DND-41 (cell line): Measurements from ENCODE around the gene ACADM.

Experiments
- ATAC-seq: fragments of 200-7000 bp; cut with Tn5 transposase; 3 replicates; pipeline ENCODE4 v1.9.1; 2021; ENCODE audit warnings: low read depth; ENCODE audit not compliant: insufficient read depth
- DNase-seq: peaks from one replicate; pipeline ENCODE4 v3.0.0-alpha.2; 2020
- H2AFZ ChIP-seq: 2 replicates; pipeline ENCODE4 v1.6.0; 2012; ENCODE audit warnings: low read depth, low read length
- H3K27ac ChIP-seq: 2 replicates; pipeline ENCODE4 v1.5.1; 2012; ENCODE audit warnings: low read length, inconsistent platforms
- H3K27me3 ChIP-seq: fragments of 200-600 bp; sonication (generic); 2 replicates; pipeline ENCODE4 v1.6.0; 2012; ENCODE audit warnings: low read length, mild to moderate bottlenecking, inconsistent platforms; ENCODE audit not compliant: insufficient read depth, poor library complexity
- H3K36me3 ChIP-seq: 2 replicates; pipeline ENCODE4 v1.5.1; 2012; ENCODE audit warnings: low read length, inconsistent platforms; ENCODE audit not compliant: insufficient read depth
- H3K4me1 ChIP-seq: 2 replicates; pipeline ENCODE4 v1.5.1; 2012; ENCODE audit warnings: mild to moderate bottlenecking, low read length; ENCODE audit not compliant: insufficient read depth
- H3K4me2 ChIP-seq: 2 replicates; pipeline ENCODE4 v1.6.0; 2012; ENCODE audit warnings: mild to moderate bottlenecking, moderate library complexity, low read length, inconsistent platforms; ENCODE audit not compliant: insufficient read depth
- H3K4me3 ChIP-seq, 2 experiments: fragments of 200-600 bp in 1 of 2; shearing (Covaris generic) in 1 of 2; 2 replicates each; pipeline ENCODE4 v1.5.1; 2012 to 2016; ENCODE audit warnings: inconsistent platforms in 2 of 2, low read length in 2 of 2, mild to moderate bottlenecking in 2 of 2, low read depth in 1 of 2, moderate library complexity in 1 of 2
- H3K79me2 ChIP-seq: 2 replicates; pipeline ENCODE4 v1.6.0; 2012; ENCODE audit warnings: low read length, inconsistent platforms; ENCODE audit not compliant: insufficient read depth
- H3K9ac ChIP-seq: 2 replicates; pipeline ENCODE4 v1.6.0; 2012; ENCODE audit warnings: low read depth, mild to moderate bottlenecking, inconsistent platforms, low read length, moderate library complexity
- H3K9me3 ChIP-seq: 2 replicates; pipeline ENCODE4 v1.5.1; 2012; ENCODE audit warnings: low read length, moderate library complexity, mild to moderate bottlenecking, inconsistent platforms; ENCODE audit not compliant: insufficient read depth, severe bottlenecking
- H4K20me1 ChIP-seq: 2 replicates; pipeline ENCODE4 v1.6.0; 2012; ENCODE audit warnings: low read length; ENCODE audit not compliant: insufficient read depth
- EZH2 ChIP-seq: IDR thresholded peaks from 3 replicates; pipeline ENCODE4 v1.6.1; 2012; ENCODE audit warnings: borderline replicate concordance, low read depth, mild to moderate bottlenecking, moderate library complexity, low read length, inconsistent platforms; ENCODE audit not compliant: severe bottlenecking
- TF ChIP-seq, protein P1 (sequence below): IDR thresholded peaks from 2 replicates; pipeline ENCODE4 v1.5.1; 2012; ENCODE audit warnings: borderline replicate concordance, low read length, moderate library complexity, mild to moderate bottlenecking; ENCODE audit not compliant: poor library complexity, severe bottlenecking; ENCODE audit errors: extremely low read depth

The ACADM gene

DNA sequence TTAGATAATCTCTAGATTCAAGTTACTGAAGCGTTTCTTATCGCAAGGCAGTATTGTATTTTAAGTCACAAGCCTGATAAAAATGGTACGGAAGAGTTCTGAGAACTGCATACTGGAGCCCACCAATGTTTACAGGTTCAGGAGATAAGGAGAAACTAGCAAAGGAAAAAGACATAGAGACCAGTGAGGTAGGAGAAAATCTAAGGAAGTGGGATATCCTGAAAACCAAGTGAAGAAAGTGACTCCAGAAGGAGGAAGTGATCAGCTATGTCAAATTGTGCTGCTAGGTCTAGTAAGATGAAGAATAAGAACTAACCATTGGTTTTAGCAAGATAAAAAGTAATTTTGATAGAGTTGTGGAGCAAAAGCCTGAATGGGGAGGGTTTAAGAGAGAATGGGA, 31.0 kb upstream of the ACADM start:
- no peak for DNase-seq
- no peaks in the 10 kb centered on the region for H3K36me3 ChIP-seq
- H3K9ac ChIP-seq = no peak overlapping the region
- no peak overlapping the region for H3K27ac ChIP-seq
- H3K4me2 ChIP-seq = no peak overlapping the region
- no peak overlapping the region for H2AFZ ChIP-seq
- H3K79me2 ChIP-seq = no peaks in the 10 kb centered on the region
- no peaks in the 10 kb centered on the region for H4K20me1 ChIP-seq
- TF ChIP-seq, protein P1, sequence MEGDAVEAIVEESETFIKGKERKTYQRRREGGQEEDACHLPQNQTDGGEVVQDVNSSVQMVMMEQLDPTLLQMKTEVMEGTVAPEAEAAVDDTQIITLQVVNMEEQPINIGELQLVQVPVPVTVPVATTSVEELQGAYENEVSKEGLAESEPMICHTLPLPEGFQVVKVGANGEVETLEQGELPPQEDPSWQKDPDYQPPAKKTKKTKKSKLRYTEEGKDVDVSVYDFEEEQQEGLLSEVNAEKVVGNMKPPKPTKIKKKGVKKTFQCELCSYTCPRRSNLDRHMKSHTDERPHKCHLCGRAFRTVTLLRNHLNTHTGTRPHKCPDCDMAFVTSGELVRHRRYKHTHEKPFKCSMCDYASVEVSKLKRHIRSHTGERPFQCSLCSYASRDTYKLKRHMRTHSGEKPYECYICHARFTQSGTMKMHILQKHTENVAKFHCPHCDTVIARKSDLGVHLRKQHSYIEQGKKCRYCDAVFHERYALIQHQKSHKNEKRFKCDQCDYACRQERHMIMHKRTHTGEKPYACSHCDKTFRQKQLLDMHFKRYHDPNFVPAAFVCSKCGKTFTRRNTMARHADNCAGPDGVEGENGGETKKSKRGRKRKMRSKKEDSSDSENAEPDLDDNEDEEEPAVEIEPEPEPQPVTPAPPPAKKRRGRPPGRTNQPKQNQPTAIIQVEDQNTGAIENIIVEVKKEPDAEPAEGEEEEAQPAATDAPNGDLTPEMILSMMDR = no peak
- no peak for TF ChIP-seq EZH2
- no peak overlapping the region for H3K4me3 ChIP-seq
- H3K27me3 ChIP-seq = no peaks in the 10 kb centered on the region
- H3K9me3 ChIP-seq = no peaks in the 10 kb centered on the region
- ATAC-seq = no peak
- no peaks in the 10 kb centered on the region for H3K4me1 ChIP-seq

DNA sequence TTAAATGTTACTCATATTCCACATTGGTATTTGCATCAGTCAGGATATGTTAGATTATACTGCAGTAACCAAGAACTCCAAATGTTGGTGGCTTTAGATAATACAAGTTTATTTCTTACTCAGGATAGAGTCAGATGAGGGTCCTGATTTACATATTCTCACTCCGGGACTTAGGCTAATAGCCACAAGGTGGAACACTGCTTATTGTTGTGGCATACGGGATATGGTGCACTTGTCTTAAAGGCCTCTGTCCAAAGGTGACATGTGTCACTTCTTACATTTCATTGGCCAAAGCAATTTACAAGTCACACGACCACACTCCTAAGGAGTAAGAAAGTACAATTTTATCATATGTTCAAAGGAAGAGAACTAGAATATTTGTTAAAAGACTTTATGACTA, 28.5 kb upstream of the ACADM start:
- TF ChIP-seq EZH2 = no peak
- TF ChIP-seq, protein P1 = no peak
- no peak overlapping the region for H3K27ac ChIP-seq
- no peaks in the 10 kb centered on the region for H4K20me1 ChIP-seq
- ATAC-seq = no peak
- H3K9me3 ChIP-seq = no peaks in the 10 kb centered on the region
- no peak for DNase-seq
- H3K9ac ChIP-seq = no peak overlapping the region
- no peaks in the 10 kb centered on the region for H3K36me3 ChIP-seq
- H3K79me2 ChIP-seq = no peaks in the 10 kb centered on the region
- no peaks in the 10 kb centered on the region for H3K4me1 ChIP-seq
- no peak overlapping the region for H3K4me3 ChIP-seq
- H3K4me2 ChIP-seq = no peak overlapping the region
- H3K27me3 ChIP-seq = no peaks in the 10 kb centered on the region
- no peak overlapping the region for H2AFZ ChIP-seq

DNA sequence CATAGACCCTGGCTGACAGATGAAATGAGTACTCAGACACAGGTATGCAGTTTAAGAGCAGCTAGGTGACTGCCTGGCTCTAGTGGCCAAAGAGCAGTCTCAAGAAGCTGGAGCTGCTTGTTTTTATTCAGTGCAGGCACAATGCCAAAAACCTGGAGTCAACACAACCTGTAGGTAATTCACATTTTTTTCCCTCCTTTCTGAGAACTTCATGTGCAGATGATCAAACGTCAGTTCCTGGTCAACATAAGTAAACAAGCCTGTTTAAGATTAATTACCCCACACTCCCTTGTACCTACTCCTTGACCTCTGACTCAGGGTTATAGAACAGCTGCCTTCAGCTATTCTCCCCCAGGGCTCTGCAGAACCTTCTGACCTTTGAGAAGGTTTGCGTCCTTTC, 17.3 kb upstream of the ACADM start:
- H2AFZ ChIP-seq = no peak overlapping the region
- DNase-seq = no peak
- no peak overlapping the region for H3K4me2 ChIP-seq
- H3K9ac ChIP-seq = no peak overlapping the region
- no peaks in the 10 kb centered on the region for H4K20me1 ChIP-seq
- H3K9me3 ChIP-seq = no peaks in the 10 kb centered on the region
- no peak overlapping the region for H3K27ac ChIP-seq
- no peak for ATAC-seq
- no peaks in the 10 kb centered on the region for H3K79me2 ChIP-seq
- no peak for TF ChIP-seq EZH2
- TF ChIP-seq, protein P1 = no peak
- no peaks in the 10 kb centered on the region for H3K4me1 ChIP-seq
- no peaks in the 10 kb centered on the region for H3K36me3 ChIP-seq
- H3K4me3 ChIP-seq = no peak overlapping the region
- H3K27me3 ChIP-seq = no peaks in the 10 kb centered on the region

DNA sequence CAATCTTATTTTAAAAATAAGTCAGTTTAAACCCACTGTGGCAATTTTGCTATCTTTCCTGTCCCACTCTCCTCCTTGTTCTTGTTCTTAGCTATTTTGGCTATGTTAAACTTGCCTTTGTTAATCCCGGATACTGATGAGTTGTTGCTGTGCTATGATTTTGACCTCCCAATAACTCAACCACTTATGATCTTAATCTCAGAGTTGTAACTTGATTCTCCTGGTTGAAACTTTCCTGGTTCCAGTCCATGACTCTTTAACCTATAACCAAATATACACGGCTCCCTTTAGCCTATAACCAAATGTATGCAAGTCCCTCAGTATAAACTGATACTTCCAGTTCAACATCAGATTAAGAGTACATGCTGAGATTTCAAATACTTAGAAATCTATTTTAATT, 15.6 kb upstream of the ACADM start:
- DNase-seq = no peak
- H3K4me3 ChIP-seq = no peak overlapping the region
- H3K36me3 ChIP-seq = no peaks in the 10 kb centered on the region
- H3K4me2 ChIP-seq = no peak overlapping the region
- H3K4me1 ChIP-seq = no peaks in the 10 kb centered on the region
- H3K9ac ChIP-seq = no peak overlapping the region
- H3K27me3 ChIP-seq = no peaks in the 10 kb centered on the region
- TF ChIP-seq, protein P1 = no peak
- no peak for TF ChIP-seq EZH2
- no peak overlapping the region for H3K27ac ChIP-seq
- H4K20me1 ChIP-seq = no peaks in the 10 kb centered on the region
- no peak for ATAC-seq
- H3K79me2 ChIP-seq = no peaks in the 10 kb centered on the region
- no peaks in the 10 kb centered on the region for H3K9me3 ChIP-seq
- H2AFZ ChIP-seq = no peak overlapping the region
